WI38 (cell line): ENCODE results near the gene MORC3.
A peak's percentile ranks its signal among the peaks of the same experiment; 100 is the strongest.
"Not testable (repeated sequence)": the region's sequence is repeated elsewhere in the genome, so short reads cannot be mapped to it uniquely, and the experiment has no call there.

Experiments used
- H3K4me3 ChIP-seq: 2 replicates; pipeline ENCODE4 v1.5.1; 2011; ENCODE audit warnings: low read depth, mild to moderate bottlenecking, control low read depth, low read length
- TF ChIP-seq, protein P1 (sequence below): IDR thresholded peaks from 2 replicates; pipeline ENCODE4 v1.5.1; 2012; ENCODE audit warnings: low read depth, mild to moderate bottlenecking, control low read depth, low read length

MORC3 gene

GRCh38 chr21:36319767-36320420, at the start of gene MORC3:
Gene MORC3 (plus strand): TSS chr21:36320197. CDS start chr21:36320265, 68 bp downstream.
- TF ChIP-seq, protein P1, sequence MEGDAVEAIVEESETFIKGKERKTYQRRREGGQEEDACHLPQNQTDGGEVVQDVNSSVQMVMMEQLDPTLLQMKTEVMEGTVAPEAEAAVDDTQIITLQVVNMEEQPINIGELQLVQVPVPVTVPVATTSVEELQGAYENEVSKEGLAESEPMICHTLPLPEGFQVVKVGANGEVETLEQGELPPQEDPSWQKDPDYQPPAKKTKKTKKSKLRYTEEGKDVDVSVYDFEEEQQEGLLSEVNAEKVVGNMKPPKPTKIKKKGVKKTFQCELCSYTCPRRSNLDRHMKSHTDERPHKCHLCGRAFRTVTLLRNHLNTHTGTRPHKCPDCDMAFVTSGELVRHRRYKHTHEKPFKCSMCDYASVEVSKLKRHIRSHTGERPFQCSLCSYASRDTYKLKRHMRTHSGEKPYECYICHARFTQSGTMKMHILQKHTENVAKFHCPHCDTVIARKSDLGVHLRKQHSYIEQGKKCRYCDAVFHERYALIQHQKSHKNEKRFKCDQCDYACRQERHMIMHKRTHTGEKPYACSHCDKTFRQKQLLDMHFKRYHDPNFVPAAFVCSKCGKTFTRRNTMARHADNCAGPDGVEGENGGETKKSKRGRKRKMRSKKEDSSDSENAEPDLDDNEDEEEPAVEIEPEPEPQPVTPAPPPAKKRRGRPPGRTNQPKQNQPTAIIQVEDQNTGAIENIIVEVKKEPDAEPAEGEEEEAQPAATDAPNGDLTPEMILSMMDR = no peak
- peak within 1 kb of the TSS; percentile 80 for H3K4me3 ChIP-seq

DNA sequence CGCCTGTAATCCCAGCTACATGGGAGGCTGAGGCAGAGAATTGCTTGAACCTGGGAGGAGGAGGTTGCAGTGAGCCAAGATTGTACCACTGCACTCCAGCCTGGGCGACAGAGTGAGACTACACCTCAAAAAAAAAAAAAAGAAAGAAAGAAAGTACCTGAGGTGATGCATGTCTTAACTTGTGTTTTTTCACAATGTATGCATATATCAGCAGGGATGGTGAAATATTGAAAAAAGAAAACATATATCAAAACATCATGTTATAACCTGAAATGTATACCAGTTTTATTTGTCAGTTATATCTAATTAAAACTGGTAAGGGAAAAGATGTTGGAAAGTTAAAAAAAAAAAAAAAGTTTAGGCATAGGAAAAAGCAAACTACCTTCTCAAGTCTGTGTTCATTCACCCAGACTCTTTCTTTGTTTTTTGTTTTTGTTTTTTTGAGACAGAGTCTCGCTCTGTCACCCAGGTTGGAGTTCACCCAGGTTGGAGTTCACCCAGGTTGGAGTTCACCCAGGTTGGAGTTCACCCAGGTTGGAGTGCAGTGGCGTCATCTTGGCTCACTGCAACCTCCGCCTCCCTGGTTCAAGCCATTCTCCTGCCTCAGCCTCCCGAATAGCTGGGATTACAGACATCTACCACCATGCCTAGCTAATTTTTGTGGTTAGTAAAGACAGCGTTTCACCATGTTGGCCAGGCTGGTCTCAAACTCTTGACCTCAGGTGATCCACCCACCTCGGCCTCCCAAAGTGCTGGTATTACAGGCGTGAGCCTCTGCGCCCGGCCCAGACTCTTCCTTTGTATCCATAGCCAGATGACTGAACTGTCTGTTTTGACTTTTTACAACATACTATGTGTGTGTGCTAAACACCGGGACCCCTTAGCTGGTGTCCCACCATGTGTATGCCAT, 49.0 kb upstream of the MORC3 start:
- not testable (repeated sequence) for H3K4me3 ChIP-seq

DNA sequence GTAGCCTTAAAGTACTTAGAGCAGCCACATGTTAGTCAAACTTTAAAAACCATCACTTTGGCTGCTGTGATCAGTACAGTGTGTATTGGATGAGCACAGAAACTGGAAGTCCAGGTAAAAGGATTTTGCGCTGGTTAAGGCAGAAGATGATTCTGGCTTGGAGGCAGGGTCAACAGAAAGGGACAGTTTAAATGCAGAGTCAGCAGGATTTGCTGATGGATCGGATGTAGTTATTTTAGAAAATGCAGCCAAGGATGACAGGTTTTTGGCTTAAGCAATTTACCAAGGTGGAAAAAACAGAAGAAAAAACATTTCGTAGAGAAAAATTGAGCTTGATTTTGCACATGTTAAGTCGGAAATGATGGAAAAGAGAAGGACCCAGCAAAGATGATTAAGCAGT, 45.9 kb upstream of the MORC3 start:
- no peak overlapping the region for H3K4me3 ChIP-seq
- TF ChIP-seq, protein P1 = no peak

DNA sequence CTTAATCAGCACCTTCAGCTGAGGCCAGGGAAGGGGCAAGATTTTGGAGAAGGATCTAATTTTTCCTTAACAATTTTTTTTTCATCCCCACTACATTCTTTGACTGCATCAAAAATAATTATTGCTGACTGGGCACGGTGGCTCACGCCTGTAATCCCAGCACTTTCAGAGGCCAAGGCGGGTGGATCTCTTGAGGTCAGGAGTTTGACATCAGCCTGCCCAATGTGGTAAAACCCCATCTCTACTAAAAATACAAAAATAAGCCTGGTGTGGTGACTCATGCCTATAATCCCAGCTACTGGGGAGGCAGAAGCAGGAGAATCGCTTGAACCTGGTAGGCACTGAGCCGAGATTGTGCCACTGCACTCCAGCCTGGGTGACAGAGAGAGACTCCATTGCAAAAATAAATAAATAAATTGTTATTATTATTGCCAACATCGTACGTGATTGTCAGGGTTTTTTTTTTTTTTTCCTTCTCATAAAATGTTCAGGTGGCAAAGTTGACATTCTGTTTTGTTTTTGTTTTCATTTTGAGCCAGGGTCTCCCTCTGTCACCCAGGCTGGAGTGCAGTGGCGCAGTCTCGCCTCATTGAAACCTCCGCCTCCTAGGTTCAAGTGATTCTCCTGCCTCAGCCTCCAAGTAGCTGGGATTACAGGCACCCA, 37.3 kb upstream of the MORC3 start:
- H3K4me3 ChIP-seq = no peak overlapping the region
- TF ChIP-seq, protein P1 = no peak

- H3K4me3 ChIP-seq = not testable (repeated sequence)
Observed at GRCh38 chr21:36283231-36283622, 36.8 kb upstream of the MORC3 start.

DNA sequence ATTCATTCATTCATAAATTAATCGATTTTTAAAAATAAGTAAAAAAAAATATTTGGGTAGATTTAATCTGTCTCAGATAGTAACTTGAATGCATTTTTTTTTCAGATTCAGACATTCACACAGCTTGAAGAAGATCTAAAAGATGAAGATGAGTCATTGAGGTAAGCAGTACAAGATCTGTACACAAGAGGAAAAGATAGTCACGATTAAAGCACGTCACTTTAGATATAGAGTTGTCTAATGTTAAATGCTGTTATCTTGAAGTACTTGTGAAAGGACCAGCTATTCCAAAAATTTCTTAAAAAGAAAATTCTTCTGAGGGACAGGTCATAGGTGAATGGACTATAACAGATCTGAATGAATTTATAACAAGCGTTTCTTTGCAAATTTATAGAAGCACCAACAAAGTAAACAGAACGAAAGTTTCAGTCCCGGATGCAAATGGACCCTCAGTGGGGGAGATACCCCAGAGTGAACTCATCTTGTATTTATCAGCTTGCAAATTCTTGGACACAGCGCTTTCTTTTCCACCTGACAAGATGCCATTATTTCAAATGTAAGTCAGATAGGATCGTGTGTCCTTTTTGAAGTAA, 31.2 kb upstream of the MORC3 start:
- H3K4me3 ChIP-seq = peak overlapping the region; percentile 13; the same call in 1 of the 2 replicates
- TF ChIP-seq, protein P1 = no peak

GRCh38 chr21:36291509-36291908, 28.5 kb upstream of the MORC3 start:
- TF ChIP-seq, protein P1 = no peak
- no peak overlapping the region for H3K4me3 ChIP-seq

DNA sequence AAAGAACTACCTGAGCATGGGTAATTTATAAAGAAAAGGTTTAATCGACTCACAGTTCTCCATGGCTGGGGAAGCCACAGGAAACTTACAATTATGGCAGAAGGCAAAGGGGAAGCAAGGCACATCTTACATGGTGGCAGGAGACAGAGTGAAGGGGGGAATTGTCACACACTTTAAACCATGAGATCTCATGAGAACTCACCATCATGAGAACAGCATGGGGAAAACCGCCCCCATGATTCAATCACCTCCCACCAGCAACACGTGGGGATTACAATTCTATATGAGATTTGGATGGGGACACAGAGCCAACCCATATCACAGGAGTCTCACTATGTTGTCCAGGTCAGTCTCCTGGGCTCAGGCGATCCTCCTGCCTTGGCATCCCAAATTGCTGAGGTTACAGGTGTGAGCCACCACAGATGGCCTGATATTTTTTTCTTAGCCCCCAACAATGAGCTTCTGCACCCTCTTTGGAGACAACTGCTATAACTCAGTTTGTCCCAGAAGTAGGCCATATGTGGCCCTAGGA, 22.5 kb upstream of the MORC3 start:
- no peak overlapping the region for H3K4me3 ChIP-seq
- TF ChIP-seq, protein P1 = no peak
